Fibroblast of villous mesenchyme (primary cell): ENCODE measurements around the gene TBRG1. TPM values are rescaled to one million over a fixed set of nuclear protein-coding genes. Genes with fewer than 3 reads are reported as not detected.
A peak's percentile ranks its signal among the peaks of the same experiment; 100 is the strongest.

Source experiments
- DNase-seq: peaks from one replicate; pipeline ENCODE4 v3.0.0-alpha.2; 2010; ENCODE audit warnings: low read depth
- H3K4me3 ChIP-seq: 2 replicates; pipeline ENCODE4 v1.5.1; 2011; ENCODE audit warnings: low read depth, mild to moderate bottlenecking, low read length
- total RNA-seq: library from RNA; depleted of rRNA; stranded (reverse); fragments of >200 nt; gene quantifications from 2 replicates; pipeline ENCODE4 v1.2.3, GENCODE V29; 2012
- TF ChIP-seq, protein P1 (sequence below): IDR thresholded peaks from 2 replicates; pipeline ENCODE4 v1.5.1; 2012; ENCODE audit warnings: low read depth, mild to moderate bottlenecking, low read length; ENCODE audit not compliant: insufficient read depth

The TBRG1 gene
- total RNA-seq, 1 donor, result 24.2 TPM

DNA sequence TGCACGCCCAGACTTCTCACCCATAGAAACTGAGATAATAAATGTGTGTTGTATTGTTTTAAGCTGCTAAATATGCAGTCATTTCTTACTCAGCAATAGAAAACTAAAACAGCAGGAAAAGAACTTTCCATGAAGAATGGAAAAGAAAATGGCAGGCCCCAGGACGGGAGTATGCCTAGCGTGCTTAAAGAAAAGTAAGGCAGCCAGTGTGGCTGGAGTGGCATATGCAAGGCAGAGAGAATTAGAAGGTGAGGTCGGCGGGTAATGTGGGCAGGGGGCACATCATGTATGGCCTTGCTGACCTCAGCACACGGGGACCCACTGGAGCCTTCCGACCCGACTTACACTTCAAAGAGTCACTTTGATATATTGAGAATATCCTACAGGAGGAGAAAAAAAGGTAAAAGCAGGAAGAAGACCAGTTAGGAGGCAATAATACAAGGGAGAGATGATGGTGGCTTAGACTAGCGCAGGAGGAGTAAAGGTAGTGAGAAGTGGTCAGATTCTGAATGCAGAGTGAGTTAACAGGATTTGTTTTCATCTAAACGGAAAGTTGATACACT lies 20.5 kb downstream of the TBRG1 start:
- DNase-seq, result no peak
- TF ChIP-seq, protein P1, sequence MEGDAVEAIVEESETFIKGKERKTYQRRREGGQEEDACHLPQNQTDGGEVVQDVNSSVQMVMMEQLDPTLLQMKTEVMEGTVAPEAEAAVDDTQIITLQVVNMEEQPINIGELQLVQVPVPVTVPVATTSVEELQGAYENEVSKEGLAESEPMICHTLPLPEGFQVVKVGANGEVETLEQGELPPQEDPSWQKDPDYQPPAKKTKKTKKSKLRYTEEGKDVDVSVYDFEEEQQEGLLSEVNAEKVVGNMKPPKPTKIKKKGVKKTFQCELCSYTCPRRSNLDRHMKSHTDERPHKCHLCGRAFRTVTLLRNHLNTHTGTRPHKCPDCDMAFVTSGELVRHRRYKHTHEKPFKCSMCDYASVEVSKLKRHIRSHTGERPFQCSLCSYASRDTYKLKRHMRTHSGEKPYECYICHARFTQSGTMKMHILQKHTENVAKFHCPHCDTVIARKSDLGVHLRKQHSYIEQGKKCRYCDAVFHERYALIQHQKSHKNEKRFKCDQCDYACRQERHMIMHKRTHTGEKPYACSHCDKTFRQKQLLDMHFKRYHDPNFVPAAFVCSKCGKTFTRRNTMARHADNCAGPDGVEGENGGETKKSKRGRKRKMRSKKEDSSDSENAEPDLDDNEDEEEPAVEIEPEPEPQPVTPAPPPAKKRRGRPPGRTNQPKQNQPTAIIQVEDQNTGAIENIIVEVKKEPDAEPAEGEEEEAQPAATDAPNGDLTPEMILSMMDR, result no peak
- H3K4me3 ChIP-seq, result no peak overlapping the region

DNA sequence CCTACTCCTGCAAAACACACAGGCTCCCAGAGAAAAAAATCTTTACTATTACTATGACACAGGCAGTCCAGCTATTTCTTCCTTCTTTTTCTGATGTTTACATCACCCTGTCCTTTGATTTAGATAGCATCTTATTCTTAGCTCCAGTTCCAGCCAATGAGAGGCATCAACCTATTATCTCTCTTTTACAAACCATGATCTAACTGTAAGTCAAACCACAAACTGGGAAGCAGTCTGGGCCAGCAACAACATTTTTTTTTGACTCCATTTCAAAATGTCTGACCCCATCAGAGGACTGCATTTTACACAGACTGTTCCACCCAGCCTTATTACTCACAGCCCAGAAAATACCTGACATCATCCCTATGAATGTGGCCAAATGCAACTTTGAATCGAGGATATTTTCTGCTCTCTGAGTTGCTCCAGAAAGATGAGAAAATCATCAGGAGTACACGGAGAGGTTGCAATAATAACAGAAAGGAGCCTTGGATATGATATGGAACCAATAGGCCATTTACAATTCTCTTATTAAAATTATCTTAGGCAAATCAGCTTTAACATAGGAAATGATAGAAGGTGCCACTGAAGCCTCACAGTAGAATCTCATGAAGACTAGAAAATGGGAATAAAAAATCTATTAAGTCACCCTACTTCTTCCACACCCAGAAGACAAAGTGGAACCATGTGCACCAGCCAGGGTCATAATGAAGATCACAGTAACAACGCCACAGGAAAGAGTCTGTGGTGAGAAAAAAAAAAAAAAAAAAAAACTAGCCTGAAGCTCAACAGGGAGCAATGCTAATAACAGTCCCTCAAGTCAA lies 21.2 kb downstream of the TBRG1 start:
- peak; percentile 80 for DNase-seq
- no peak overlapping the region for H3K4me3 ChIP-seq
- TF ChIP-seq, protein P1, result no peak

DNA sequence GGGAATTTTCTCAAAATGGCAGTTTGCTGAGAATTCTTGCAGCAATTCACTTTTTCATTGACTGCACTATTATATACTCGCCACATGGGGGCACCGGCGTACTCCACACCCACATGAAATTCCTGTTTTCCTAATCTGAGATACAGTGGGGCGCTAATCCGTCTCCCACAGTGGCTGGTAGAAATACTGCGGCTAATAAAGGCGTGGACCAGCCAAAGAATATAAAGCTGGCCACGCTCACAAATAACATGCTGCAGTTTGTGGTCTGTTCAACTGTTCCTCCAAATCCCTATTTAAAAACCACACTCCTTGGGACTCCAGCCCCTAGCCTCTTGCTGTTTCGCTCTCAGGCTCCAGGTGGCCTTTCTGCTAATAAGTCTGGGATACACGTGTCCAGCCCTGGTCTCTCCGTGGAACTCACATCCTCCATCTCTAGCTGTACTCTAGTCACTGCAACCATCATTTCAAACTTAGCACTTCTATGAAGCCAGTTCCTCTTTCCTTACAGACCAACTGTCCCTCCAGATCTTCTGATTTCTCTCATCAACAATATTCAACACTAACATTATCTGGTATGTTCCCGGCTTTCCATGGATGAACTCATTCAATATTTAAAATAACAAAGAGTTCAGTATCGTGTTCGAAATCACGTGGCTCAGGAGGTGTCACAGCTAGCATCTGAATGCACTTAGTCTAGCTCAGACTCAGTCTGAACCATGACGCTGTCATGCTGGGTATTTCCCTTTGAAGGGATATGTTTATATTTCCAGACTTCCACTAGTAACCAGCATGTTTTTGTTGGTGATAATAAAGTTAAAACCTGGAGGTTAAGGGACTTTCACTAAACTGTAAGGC lies 22.0 kb downstream of the TBRG1 start:
- TF ChIP-seq, protein P1, result peak; percentile 86
- peak; percentile 80 for DNase-seq

DNA sequence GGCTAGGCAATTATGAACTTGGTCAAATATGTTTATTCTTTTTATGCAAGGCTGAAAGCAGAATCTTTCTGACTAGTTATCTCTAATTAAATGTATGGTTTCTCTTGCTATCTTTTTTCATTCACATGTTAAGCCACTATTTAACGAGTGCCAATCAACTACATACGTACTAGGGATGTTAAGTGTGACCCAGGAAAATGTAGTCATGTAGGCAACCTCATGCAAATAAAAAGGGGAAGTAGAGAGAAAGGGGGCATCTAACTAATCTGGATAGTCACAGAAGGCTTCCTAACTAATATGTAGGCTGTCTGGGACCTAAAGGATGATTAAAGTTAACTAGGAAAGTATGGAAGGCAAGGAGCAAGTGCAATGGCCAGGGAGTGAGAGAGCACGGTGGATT lies 23.5 kb downstream of the TBRG1 start:
- DNase-seq, result no peak
- TF ChIP-seq, protein P1, result no peak

More for the DNA sequence above, 22.0 kb downstream of the TBRG1 start:
- H3K4me3 ChIP-seq, result peak overlapping the region; percentile 24

DNA sequence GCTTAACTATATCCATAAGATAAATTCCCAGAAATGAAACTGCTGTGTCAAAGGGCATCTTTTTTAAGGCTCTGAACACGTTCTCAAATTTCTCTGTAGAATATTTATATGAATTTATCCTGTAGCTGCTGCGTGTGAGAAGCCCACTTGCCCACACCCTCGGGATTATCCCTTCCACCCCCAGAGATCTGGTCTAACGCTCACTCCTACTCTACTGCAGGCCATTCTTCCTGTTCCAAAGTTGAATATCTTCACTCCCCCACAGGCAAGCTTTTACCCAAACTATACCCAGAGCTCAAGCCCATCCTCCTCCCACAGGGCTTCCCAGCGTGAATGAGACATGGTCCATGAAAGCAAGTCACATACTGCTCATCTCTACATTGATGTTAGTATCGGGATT lies 25.9 kb downstream of the TBRG1 start:
- H3K4me3 ChIP-seq, result no peak overlapping the region
- TF ChIP-seq, protein P1, result no peak
- DNase-seq, result no peak

More for the DNA sequence above, 23.5 kb downstream of the TBRG1 start:
- no peak overlapping the region for H3K4me3 ChIP-seq

DNA sequence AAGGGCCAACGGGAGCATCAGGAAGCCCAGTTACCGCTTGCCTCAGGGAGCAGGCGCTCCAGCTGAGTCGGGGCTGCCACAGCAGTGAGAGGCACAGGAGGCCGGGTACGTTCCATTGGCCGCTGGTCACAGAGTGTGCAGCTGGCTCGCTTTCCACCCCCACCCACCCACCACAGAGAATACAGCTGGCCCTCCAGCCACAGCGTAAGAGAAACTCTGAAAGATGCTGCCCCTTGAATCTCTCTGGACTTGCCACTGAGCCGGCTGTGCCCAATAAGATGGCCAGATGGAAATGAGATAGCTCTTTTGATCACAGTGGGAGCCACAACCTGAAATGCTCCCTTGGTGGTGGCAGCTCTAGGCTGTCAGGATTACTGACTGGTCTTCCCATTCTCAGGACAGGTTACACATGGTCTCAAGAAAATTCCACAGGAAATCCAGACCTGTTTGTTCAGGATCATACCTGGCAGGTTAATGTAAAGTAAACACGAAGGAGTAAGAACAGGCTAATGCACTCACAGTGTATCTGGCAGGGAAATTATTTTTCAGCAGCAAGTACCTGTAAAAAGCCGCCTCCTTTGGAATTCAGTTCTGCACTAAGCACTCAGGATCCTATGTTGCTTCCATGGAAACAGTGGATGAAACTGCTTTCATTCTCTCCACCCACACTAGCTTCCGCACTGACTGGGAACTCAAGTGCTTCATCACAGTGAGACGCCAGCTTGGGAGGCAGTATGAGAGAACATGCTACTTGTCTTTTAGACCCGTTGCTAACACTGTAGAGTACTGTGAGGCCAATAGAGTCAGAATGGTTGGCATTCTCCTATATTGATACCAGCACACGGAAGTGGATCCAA lies 34.3 kb downstream of the TBRG1 start:
- H3K4me3 ChIP-seq, result no peak overlapping the region
- TF ChIP-seq, protein P1, result no peak
- DNase-seq, result no peak
